Activated CD8-positive, alpha-beta T cell treated with anti-CD3 and anti-CD28 coated beads for 36 hours (primary cell): Measurements from ENCODE around the gene UGGT2. TPM values are rescaled to one million over a fixed set of nuclear protein-coding genes. Genes with fewer than 3 reads are reported as not detected.

ENCODE experiments used
- ATAC-seq: fragments of 200-7000 bp; cut with Tn5 transposase; one replicate; pipeline ENCODE4 v1.10.0; 2021; ENCODE audit warnings: mild to moderate bottlenecking, moderate library complexity
- CTCF ChIA-PET: fragments of 350-600 bp; sonication (Branson Sonifier 250); formaldehyde crosslinking; loops from one replicate; lab custom pipeline; 2021; ENCODE audit warnings: antibody characterized with exemption; lab: Charles Lee
- POLR2A ChIA-PET: fragments of 350-600 bp; sonication (Branson Sonifier 250); formaldehyde crosslinking; loops from one replicate; lab custom pipeline; 2021; ENCODE audit warnings: antibody characterized with exemption; lab: Charles Lee
- DNase-seq: peaks from one replicate; pipeline ENCODE4 v3.0.0-alpha.2; 2020
- H3K27ac Mint-ChIP-seq: one replicate; pipeline ENCODE4 v1.8.0; 2021; ENCODE audit warnings: mild to moderate bottlenecking, mixed read lengths
- H3K27me3 Mint-ChIP-seq: one replicate; pipeline ENCODE4 v1.8.0; 2021; ENCODE audit warnings: mixed read lengths
- H3K36me3 Mint-ChIP-seq: one replicate; pipeline ENCODE4 v1.8.0; 2021; ENCODE audit warnings: low read depth, mixed read lengths
- H3K4me1 Mint-ChIP-seq: one replicate; pipeline ENCODE4 v1.8.0; 2021; ENCODE audit warnings: low read depth, mixed read lengths
- H3K4me3 Mint-ChIP-seq: one replicate; pipeline ENCODE4 v1.8.0; 2021; ENCODE audit warnings: mild to moderate bottlenecking, moderate library complexity, mixed read lengths
- H3K9me3 Mint-ChIP-seq: one replicate; pipeline ENCODE4 v1.8.0; 2021; ENCODE audit warnings: mixed read lengths
- CTCF ChIP-seq: fragments of 200-600 bp; IDR thresholded peaks from one replicate; pipeline ENCODE4 v1.8.0; 2022; ENCODE audit warnings: antibody characterized with exemption, mild to moderate bottlenecking
- intact Hi-C: fragments of 100-400 bp; cut with micrococcal nuclease; formaldehyde crosslinking; loops from one replicate; pipeline ENCODE4 v1.10.0; 2022
- total RNA-seq, 2 experiments: library from RNA; stranded (reverse); gene quantifications; one replicate each; pipeline ENCODE4 v1.2.3, GENCODE V29; 2021

The UGGT2 gene
- total RNA-seq, 2 experiments from 2014 or later = not detected

GRCh38 chr13:96033220-96034015, 19.8 kb downstream of the UGGT2 start:
- Mint-ChIP-seq H3K27me3 (no peaks in the 10 kb centered on the region), H3K4me3 (no peak overlapping the region), H3K9me3 (peaks cover 2% of the 10 kb centered on the region), H3K27ac (no peak overlapping the region), H3K4me1 (no peaks in the 10 kb centered on the region), H3K36me3 (no peaks in the 10 kb centered on the region)
- POLR2A ChIA-PET = no interaction called here
- no peak for DNase-seq
- CTCF ChIA-PET = interaction anchor here (1.3 to 1.6 kb wide), 2 partner anchors 10 to 985 kb away, joined by 3 read pairs; no protein-coding TSS in a partner anchor
- intact Hi-C loops = no loop called here
- ATAC-seq = no peak
- no peak for TF ChIP-seq CTCF

GRCh38 chr13:96032717-96033116, 20.5 kb downstream of the UGGT2 start:
- DNase-seq = no peak
- Mint-ChIP-seq H3K4me1 (no peaks in the 10 kb centered on the region), H3K27ac (no peak overlapping the region), H3K9me3 (peaks cover 2% of the 10 kb centered on the region), H3K27me3 (no peaks in the 10 kb centered on the region), H3K36me3 (no peaks in the 10 kb centered on the region), H3K4me3 (no peak overlapping the region)
- intact Hi-C loops = no loop called here
- ChIA-PET POLR2A (no interaction called here), CTCF (interaction anchor here (1.3 kb wide), 1 partner anchor 986 kb away, joined by 3 read pairs; no protein-coding TSS in a partner anchor)
- TF ChIP-seq CTCF = no peak
- ATAC-seq = no peak

GRCh38 chr13:96029002-96029401, 24.2 kb downstream of the UGGT2 start:
- DNase-seq = no peak
- POLR2A ChIA-PET = no interaction called here
- TF ChIP-seq CTCF = no peak
- no peaks in the 10 kb centered on the region for H3K27me3 Mint-ChIP-seq
- no peak for ATAC-seq
- no peak overlapping the region for H3K27ac Mint-ChIP-seq
- CTCF ChIA-PET = no interaction called here
- no peaks in the 10 kb centered on the region for H3K4me1 Mint-ChIP-seq
- no peaks in the 10 kb centered on the region for H3K36me3 Mint-ChIP-seq
- peaks cover 2% of the 10 kb centered on the region for H3K9me3 Mint-ChIP-seq
- intact Hi-C loops = no loop called here
- no peak overlapping the region for H3K4me3 Mint-ChIP-seq

- H3K27ac Mint-ChIP-seq = no peak overlapping the region
- ATAC-seq (no peak), DNase-seq (no peak)
- no peak for TF ChIP-seq CTCF
- H3K4me3 Mint-ChIP-seq = no peak overlapping the region
- H3K9me3 Mint-ChIP-seq = no peaks in the 10 kb centered on the region
- intact Hi-C loops = no loop called here
- H3K27me3 Mint-ChIP-seq = no peaks in the 10 kb centered on the region
- H3K4me1 Mint-ChIP-seq = no peaks in the 10 kb centered on the region
- no peaks in the 10 kb centered on the region for H3K36me3 Mint-ChIP-seq
- ChIA-PET CTCF (no interaction called here), POLR2A (no interaction called here)
Observed at GRCh38 chr13:96027496-96027895, 25.7 kb downstream of the UGGT2 start.

- ATAC-seq (no peak), DNase-seq (no peak)
- Mint-ChIP-seq H3K9me3 (no peaks in the 10 kb centered on the region), H3K4me3 (no peak overlapping the region), H3K4me1 (no peaks in the 10 kb centered on the region), H3K27ac (no peak overlapping the region), H3K36me3 (no peaks in the 10 kb centered on the region), H3K27me3 (no peaks in the 10 kb centered on the region)
- TF ChIP-seq CTCF = no peak
- ChIA-PET CTCF (no interaction called here), POLR2A (no interaction called here)
- intact Hi-C loops = no loop called here
Observed at GRCh38 chr13:96025283-96025682, 27.9 kb downstream of the UGGT2 start.
